Measurements from ENCODE around the gene TTC24. TPM values are rescaled to one million over a fixed set of nuclear protein-coding genes. Genes with fewer than 3 reads are reported as not detected.

TTC24 gene
- total and polyA plus RNA-seq, 4 donors, result 0.36 TPM; not detected in 3

GRCh38 chr1:156540955-156541354 is 38.6 kb upstream of the TTC24 start:
- Histone ChIP-seq H3K4me3 (ENCODE audit: low read length in 2 of 2) (no peak overlapping the region), H3K27ac (ENCODE audit: low read depth in 1 of 2, low read length in 2 of 2) (no peak overlapping the region), H3K36me3 (ENCODE audit: control insufficient read depth in 1 of 2, insufficient read depth in 2 of 2, low read length in 1 of 2) (no peaks in the 10 kb centered on the region), H3K4me1 (ENCODE audit: control insufficient read depth in 1 of 2, insufficient read depth in 2 of 2, low read length in 2 of 2) (no peaks in the 10 kb centered on the region), H3K9me3 (ENCODE audit: control insufficient read depth, low read length) (no peaks in the 10 kb centered on the region), H3K27me3 (ENCODE audit: control insufficient read depth in 1 of 2, insufficient read depth in 2 of 2, low read length in 1 of 2) (no peaks in the 10 kb centered on the region)
- intact Hi-C loops (cut with DNase I), result no loop called here
- DNase-seq (peak in 1 of 2 donors; percentile 52), ATAC-seq (ENCODE audit: low FRiP score) (no peak)
- WGBS, 2 donors, result 97 to 100% methylated on average over 2 of the region's 2 CpGs

- H3K27ac ChIP-seq (ENCODE audit: low read depth in 1 of 2, low read length in 2 of 2), result no peak overlapping the region
- no peaks in the 10 kb centered on the region for H3K9me3 ChIP-seq (ENCODE audit: control insufficient read depth, low read length)
- H3K4me1 ChIP-seq (ENCODE audit: control insufficient read depth in 1 of 2, insufficient read depth in 2 of 2, low read length in 2 of 2), result no peaks in the 10 kb centered on the region
- WGBS, 2 donors, result 92 to 95% methylated on average over 1 of the region's 1 CpG
- no peak for DNase-seq
- no peak for ATAC-seq (ENCODE audit: low FRiP score)
- H3K4me3 ChIP-seq (ENCODE audit: low read length in 2 of 2), result no peak overlapping the region
- intact Hi-C loops (cut with DNase I), result no loop called here
- H3K36me3 ChIP-seq (ENCODE audit: control insufficient read depth in 1 of 2, insufficient read depth in 2 of 2, low read length in 1 of 2), result no peaks in the 10 kb centered on the region
- no peaks in the 10 kb centered on the region for H3K27me3 ChIP-seq (ENCODE audit: control insufficient read depth in 1 of 2, insufficient read depth in 2 of 2, low read length in 1 of 2)
Observed at GRCh38 chr1:156543066-156543465, 36.5 kb upstream of the TTC24 start.

- Histone ChIP-seq H3K27ac (ENCODE audit: low read depth in 1 of 2, low read length in 2 of 2) (no peak overlapping the region), H3K4me3 (ENCODE audit: low read length in 2 of 2) (no peak overlapping the region), H3K27me3 (ENCODE audit: control insufficient read depth in 1 of 2, insufficient read depth in 2 of 2, low read length in 1 of 2) (no peaks in the 10 kb centered on the region), H3K9me3 (ENCODE audit: control insufficient read depth, low read length) (no peaks in the 10 kb centered on the region), H3K36me3 (ENCODE audit: control insufficient read depth in 1 of 2, insufficient read depth in 2 of 2, low read length in 1 of 2) (no peaks in the 10 kb centered on the region), H3K4me1 (ENCODE audit: control insufficient read depth in 1 of 2, insufficient read depth in 2 of 2, low read length in 2 of 2) (no peaks in the 10 kb centered on the region)
- ATAC-seq (ENCODE audit: low FRiP score) (no peak), DNase-seq (no peak)
- intact Hi-C loops (cut with DNase I), result no loop called here
- WGBS, 2 donors, result 97 to 100% methylated on average over 3 of the region's 3 CpGs
Observed at GRCh38 chr1:156544592-156545102, 34.9 kb upstream of the TTC24 start.

GRCh38 chr1:156546267-156546666 is 33.3 kb upstream of the TTC24 start:
- H3K36me3 ChIP-seq (ENCODE audit: control insufficient read depth in 1 of 2, insufficient read depth in 2 of 2, low read length in 1 of 2), result no peaks in the 10 kb centered on the region
- H3K4me3 ChIP-seq (ENCODE audit: low read length in 2 of 2), result no peak overlapping the region
- intact Hi-C loops (cut with DNase I), result no loop called here
- no peaks in the 10 kb centered on the region for H3K27me3 ChIP-seq (ENCODE audit: control insufficient read depth in 1 of 2, insufficient read depth in 2 of 2, low read length in 1 of 2)
- H3K27ac ChIP-seq (ENCODE audit: low read depth in 1 of 2, low read length in 2 of 2), result no peak overlapping the region
- ATAC-seq (ENCODE audit: low FRiP score), result no peak
- WGBS, 2 donors, result 94 to 97% methylated on average over 3 of the region's 3 CpGs
- no peak for DNase-seq
- no peaks in the 10 kb centered on the region for H3K4me1 ChIP-seq (ENCODE audit: control insufficient read depth in 1 of 2, insufficient read depth in 2 of 2, low read length in 2 of 2)
- no peaks in the 10 kb centered on the region for H3K9me3 ChIP-seq (ENCODE audit: control insufficient read depth, low read length)

- intact Hi-C loops (cut with DNase I), result no loop called here
- no peak for ATAC-seq (ENCODE audit: low FRiP score)
- 94 to 97% methylated on average over 4 of the region's 4 CpGs for WGBS, 2 donors
Observed at GRCh38 chr1:156547434-156547833, 32.1 kb upstream of the TTC24 start.

GRCh38 chr1:156547982-156548381 is 31.5 kb upstream of the TTC24 start:
- Histone ChIP-seq H3K4me1 (ENCODE audit: control insufficient read depth in 1 of 2, insufficient read depth in 2 of 2, low read length in 2 of 2) (no peaks in the 10 kb centered on the region), H3K36me3 (ENCODE audit: control insufficient read depth in 1 of 2, insufficient read depth in 2 of 2, low read length in 1 of 2) (no peaks in the 10 kb centered on the region), H3K27me3 (ENCODE audit: control insufficient read depth in 1 of 2, insufficient read depth in 2 of 2, low read length in 1 of 2) (no peaks in the 10 kb centered on the region), H3K4me3 (ENCODE audit: low read length in 2 of 2) (no peak overlapping the region), H3K27ac (ENCODE audit: low read depth in 1 of 2, low read length in 2 of 2) (no peak overlapping the region), H3K9me3 (ENCODE audit: control insufficient read depth, low read length) (no peaks in the 10 kb centered on the region)
- DNase-seq (no peak), ATAC-seq (ENCODE audit: low FRiP score) (no peak)
- WGBS, 2 donors, result 92 to 96% methylated on average over 9 of the region's 9 CpGs
- intact Hi-C loops (cut with DNase I), result no loop called here

More at GRCh38 chr1:156547434-156547833, 32.1 kb upstream of the TTC24 start:
- no peaks in the 10 kb centered on the region for H3K9me3 ChIP-seq (ENCODE audit: control insufficient read depth, low read length)
- H3K27me3 ChIP-seq (ENCODE audit: control insufficient read depth in 1 of 2, insufficient read depth in 2 of 2, low read length in 1 of 2), result no peaks in the 10 kb centered on the region
- no peak for DNase-seq
- no peaks in the 10 kb centered on the region for H3K4me1 ChIP-seq (ENCODE audit: control insufficient read depth in 1 of 2, insufficient read depth in 2 of 2, low read length in 2 of 2)
- no peak overlapping the region for H3K4me3 ChIP-seq (ENCODE audit: low read length in 2 of 2)
- no peak overlapping the region for H3K27ac ChIP-seq (ENCODE audit: low read depth in 1 of 2, low read length in 2 of 2)
- H3K36me3 ChIP-seq (ENCODE audit: control insufficient read depth in 1 of 2, insufficient read depth in 2 of 2, low read length in 1 of 2), result no peaks in the 10 kb centered on the region

- no peak for DNase-seq
- Histone ChIP-seq H3K4me1 (ENCODE audit: control insufficient read depth in 1 of 2, insufficient read depth in 2 of 2, low read length in 2 of 2) (no peaks in the 10 kb centered on the region), H3K4me3 (ENCODE audit: low read length in 2 of 2) (no peak overlapping the region), H3K27me3 (ENCODE audit: control insufficient read depth in 1 of 2, insufficient read depth in 2 of 2, low read length in 1 of 2) (no peaks in the 10 kb centered on the region), H3K9me3 (ENCODE audit: control insufficient read depth, low read length) (no peaks in the 10 kb centered on the region), H3K36me3 (ENCODE audit: control insufficient read depth in 1 of 2, insufficient read depth in 2 of 2, low read length in 1 of 2) (no peaks in the 10 kb centered on the region), H3K27ac (ENCODE audit: low read depth in 1 of 2, low read length in 2 of 2) (no peak overlapping the region)
- WGBS, 2 donors, result 84 to 85% methylated on average over 2 of the region's 2 CpGs
- no peak for ATAC-seq (ENCODE audit: low FRiP score)
- intact Hi-C loops (cut with DNase I), result no loop called here
Observed at GRCh38 chr1:156549390-156549789, 30.1 kb upstream of the TTC24 start.

GRCh38 chr1:156549831-156550230 is 29.7 kb upstream of the TTC24 start:
- 50 to 61% methylated on average over 1 of the region's 1 CpG for WGBS, 2 donors
- Histone ChIP-seq H3K36me3 (ENCODE audit: control insufficient read depth in 1 of 2, insufficient read depth in 2 of 2, low read length in 1 of 2) (no peaks in the 10 kb centered on the region), H3K27me3 (ENCODE audit: control insufficient read depth in 1 of 2, insufficient read depth in 2 of 2, low read length in 1 of 2) (no peaks in the 10 kb centered on the region), H3K9me3 (ENCODE audit: control insufficient read depth, low read length) (no peaks in the 10 kb centered on the region), H3K27ac (ENCODE audit: low read depth in 1 of 2, low read length in 2 of 2) (no peak overlapping the region), H3K4me1 (ENCODE audit: control insufficient read depth in 1 of 2, insufficient read depth in 2 of 2, low read length in 2 of 2) (no peaks in the 10 kb centered on the region), H3K4me3 (ENCODE audit: low read length in 2 of 2) (no peak overlapping the region)
- DNase-seq, result no peak
- no peak for ATAC-seq (ENCODE audit: low FRiP score)
- intact Hi-C loops (cut with DNase I), result no loop called here

GRCh38 chr1:156550346-156550745 is 29.2 kb upstream of the TTC24 start:
- Histone ChIP-seq H3K27me3 (ENCODE audit: control insufficient read depth in 1 of 2, insufficient read depth in 2 of 2, low read length in 1 of 2) (no peaks in the 10 kb centered on the region), H3K36me3 (ENCODE audit: control insufficient read depth in 1 of 2, insufficient read depth in 2 of 2, low read length in 1 of 2) (no peaks in the 10 kb centered on the region), H3K4me1 (ENCODE audit: control insufficient read depth in 1 of 2, insufficient read depth in 2 of 2, low read length in 2 of 2) (no peaks in the 10 kb centered on the region), H3K9me3 (ENCODE audit: control insufficient read depth, low read length) (no peaks in the 10 kb centered on the region), H3K4me3 (ENCODE audit: low read length in 2 of 2) (no peak overlapping the region), H3K27ac (ENCODE audit: low read depth in 1 of 2, low read length in 2 of 2) (no peak overlapping the region)
- whole genome bisulfite sequencing, 2 donors, result 70 to 85% methylated on average over 5 of the region's 5 CpGs
- DNase-seq (no peak), ATAC-seq (ENCODE audit: low FRiP score) (no peak)
- intact Hi-C loops (cut with DNase I), result no loop called here

Measured in aorta (tissue), 5 donors.